Upper lobe of left lung (tissue), 4 donors: ENCODE results near the gene RIPK4.

Experiments used
- CTCF ChIP-seq, 6 experiments: fragments of 450-650 bp in 4 of 6; fragments of 200-600 bp in 2 of 6; sonication (generic) in 2 of 6; IDR thresholded peaks; one replicate each; pipeline ENCODE4 v1.5.1; 2016 to 2019; ENCODE audit warnings: antibody characterized with exemption in 6 of 6
- EP300 ChIP-seq, 4 donors: sonication (generic); formaldehyde crosslinking; IDR thresholded peaks; one replicate each; pipeline ENCODE4 v1.5.1; 2017; ENCODE audit warnings: antibody characterized with exemption in 4 of 4, control low read depth in 2 of 4
- POLR2A ChIP-seq, 4 donors: fragments of 450-650 bp; IDR thresholded peaks; one replicate each; pipeline ENCODE4 v1.5.1; 2016 to 2017; ENCODE audit warnings: antibody characterized with exemption in 4 of 4, mild to moderate bottlenecking in 2 of 4
- POLR2AphosphoS5 ChIP-seq, 2 donors: sonication (generic); formaldehyde crosslinking; IDR thresholded peaks; one replicate each; pipeline ENCODE4 v1.5.1; 2017; ENCODE audit warnings: antibody characterized with exemption in 2 of 2

GRCh38 chr21:41809891-41810596 is 43.2 kb upstream of the RIPK4 start:
- no peak for TF ChIP-seq POLR2A (IDR thresholded peaks at IDR 0.05)
- no peak for TF ChIP-seq CTCF (IDR thresholded peaks at IDR 0.05)
- TF ChIP-seq POLR2AphosphoS5 (IDR thresholded peaks at IDR 0.05) = no peak
- TF ChIP-seq EP300 (IDR thresholded peaks at IDR 0.05) = no peak
